DND-41 (cell line): ENCODE results near the gene ST3GAL4.

Experiments used
- CTCF ChIP-seq: IDR thresholded peaks from 2 replicates; pipeline ENCODE4 v1.5.1; 2012; ENCODE audit warnings: borderline replicate concordance, low read length, moderate library complexity, mild to moderate bottlenecking; ENCODE audit not compliant: poor library complexity, severe bottlenecking; ENCODE audit errors: extremely low read depth
- EZH2 ChIP-seq: IDR thresholded peaks from 3 replicates; pipeline ENCODE4 v1.6.1; 2012; ENCODE audit warnings: borderline replicate concordance, low read depth, mild to moderate bottlenecking, moderate library complexity, low read length, inconsistent platforms; ENCODE audit not compliant: severe bottlenecking

- TF ChIP-seq CTCF = no peak
- TF ChIP-seq EZH2 = no peak
These were observed 20.2 kb downstream of the ST3GAL4 start for GRCh38 chr11:126375726-126376125.
